ENCODE results near the gene MTRFR. TPM values are rescaled to one million over a fixed set of nuclear protein-coding genes. Genes with fewer than 3 reads are reported as not detected.

MTRFR gene
- total RNA-seq, 1 experiment from 2014 or later = 14.8 TPM

- H3K18ac ChIP-seq (ENCODE audit: insufficient read length, low read depth, low read length) = no peak overlapping the region
- no peaks in the 10 kb centered on the region for H3K27me3 Mint-ChIP-seq (ENCODE audit: low read depth)
- no peak overlapping the region for H2AK5ac ChIP-seq (ENCODE audit: insufficient read length, low read length)
- H3K9me3 ChIP-seq (ENCODE audit: control insufficient read depth, low read depth, low read length) = no peaks in the 10 kb centered on the region
- H2BK120ac ChIP-seq (ENCODE audit: low read depth, low read length, poor library complexity, severe bottlenecking) = no peak overlapping the region
- peaks cover 9% of the 10 kb centered on the region for H3K23me2 ChIP-seq (ENCODE audit: insufficient read length, low read depth, low read length, poor library complexity, severe bottlenecking)
- H2AFZ ChIP-seq (ENCODE audit: low read length) = no peak overlapping the region
- H3K4me1 ChIP-seq (ENCODE audit: insufficient read depth, low read length) = no peaks in the 10 kb centered on the region; the same call in 1 of the 2 replicates
- no peak overlapping the region for H3K23ac ChIP-seq (ENCODE audit: insufficient read length, low read depth, low read length)
- H3K4me1 Mint-ChIP-seq = peaks cover 46 to 48% of the 10 kb centered on the region in 2 experiments
- peak overlapping the region in 2 of 3 experiments; percentile 56 to 90; a peak in 4 of 7 replicates for H3K27ac Mint-ChIP-seq
- H4K5ac ChIP-seq (ENCODE audit: insufficient read length, low read depth, low read length) = no peak overlapping the region
- peaks cover 0 to 3% of the 10 kb centered on the region in 2 experiments; a peak in 1 of 5 replicates for H3K9me3 Mint-ChIP-seq
- no peaks in the 10 kb centered on the region for H4K20me1 ChIP-seq (ENCODE audit: control insufficient read depth, insufficient read depth, insufficient read length)
- peaks cover 2% of the 10 kb centered on the region for H3K79me1 ChIP-seq (ENCODE audit: insufficient read depth, low read depth, low read length, poor library complexity, severe bottlenecking)
- no peak overlapping the region for H3K9ac ChIP-seq (ENCODE audit: extremely low read depth, insufficient read length, low read length)
- H3K27me3 ChIP-seq (ENCODE audit: insufficient read depth, low read length) = no peaks in the 10 kb centered on the region
- no peak overlapping the region for H4K91ac ChIP-seq (ENCODE audit: insufficient read length, low read depth, low read length)
- H3K4me3 Mint-ChIP-seq = peak overlapping the region in 1 of 2 experiments; percentile 46; a peak in 1 of 5 replicates
- H3K56ac ChIP-seq (ENCODE audit: insufficient read length, low read depth, low read length) = no peak overlapping the region
- H2BK5ac ChIP-seq (ENCODE audit: insufficient read length, low read length) = no peak overlapping the region
- no CpG with 5 or more reads among the region's 19 CpGs for WGBS (ENCODE audit: extremely low coverage, insufficient read length, low lambda C conversion rate)
- no peak overlapping the region for H3T11ph ChIP-seq (ENCODE audit: low read length)
- H3K36me3 Mint-ChIP-seq (ENCODE audit: insufficient read depth in 1 of 3, low read depth in 3 of 3) = peaks cover 26 to 69% (median 61%) of the 10 kb centered on the region in 3 experiments
- peaks cover 24% of the 10 kb centered on the region; the same call in 1 of the 2 replicates for H3K79me2 ChIP-seq (ENCODE audit: insufficient read depth, low read length)
- H3K4ac ChIP-seq (ENCODE audit: low read depth, low read length) = no peak overlapping the region
- H2BK15ac ChIP-seq (ENCODE audit: low read depth, low read length) = no peak overlapping the region
- no peak overlapping the region for H3K27ac ChIP-seq (ENCODE audit: insufficient read length, low read depth, low read length)
- H2BK20ac ChIP-seq (ENCODE audit: low read depth, low read length, poor library complexity, severe bottlenecking) = no peak overlapping the region
- H3K14ac ChIP-seq (ENCODE audit: insufficient read depth, low read length) = no peak overlapping the region
- no peak for DNase-seq
- H4K8ac ChIP-seq (replicated peaks; ENCODE audit: insufficient read length, low read depth, low read length) = no peak overlapping the region
- no peak for TF ChIP-seq CTCF (conservative IDR thresholded peaks at IDR 0.05)
- H3K4me2 ChIP-seq (ENCODE audit: insufficient read depth, insufficient read length, low read length) = no peak overlapping the region
- no peak overlapping the region for H2BK12ac ChIP-seq (ENCODE audit: insufficient read length, low read depth, low read length)
Observed at GRCh38 chr12:123266679-123267277, 33.5 kb downstream of the MTRFR start.
